ENCODE data around the gene RPS6KA2.

DNA sequence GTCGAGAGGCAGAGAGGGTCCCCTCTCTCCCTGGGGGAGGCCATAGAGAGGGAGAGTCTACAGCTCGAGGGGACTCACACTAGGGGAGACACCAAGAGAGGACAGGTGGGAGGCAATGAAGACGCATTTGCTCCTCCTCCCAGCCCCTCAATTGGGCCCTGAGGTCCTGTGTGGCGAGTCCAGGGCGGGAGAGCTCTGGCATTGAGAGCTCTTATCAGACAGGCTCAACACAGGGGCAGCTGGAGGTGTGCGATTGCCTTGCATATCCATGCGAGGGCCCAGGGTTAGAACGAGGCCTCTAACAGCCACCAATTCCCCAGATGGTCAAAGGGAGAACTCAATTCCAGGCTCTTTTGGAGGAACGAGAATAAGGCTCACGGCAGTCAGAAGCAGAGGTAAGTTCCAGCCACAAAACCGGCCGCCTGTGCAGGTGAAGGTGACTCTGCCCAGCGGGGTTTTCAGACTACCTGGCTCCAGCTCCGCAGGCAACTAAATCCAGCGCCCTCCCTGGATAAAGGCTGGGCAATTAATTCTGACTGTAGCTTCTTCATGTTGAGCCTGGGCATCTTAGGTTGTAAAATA, 150.3 kb downstream of the RPS6KA2 start:
- TF ChIP-seq, protein P1, sequence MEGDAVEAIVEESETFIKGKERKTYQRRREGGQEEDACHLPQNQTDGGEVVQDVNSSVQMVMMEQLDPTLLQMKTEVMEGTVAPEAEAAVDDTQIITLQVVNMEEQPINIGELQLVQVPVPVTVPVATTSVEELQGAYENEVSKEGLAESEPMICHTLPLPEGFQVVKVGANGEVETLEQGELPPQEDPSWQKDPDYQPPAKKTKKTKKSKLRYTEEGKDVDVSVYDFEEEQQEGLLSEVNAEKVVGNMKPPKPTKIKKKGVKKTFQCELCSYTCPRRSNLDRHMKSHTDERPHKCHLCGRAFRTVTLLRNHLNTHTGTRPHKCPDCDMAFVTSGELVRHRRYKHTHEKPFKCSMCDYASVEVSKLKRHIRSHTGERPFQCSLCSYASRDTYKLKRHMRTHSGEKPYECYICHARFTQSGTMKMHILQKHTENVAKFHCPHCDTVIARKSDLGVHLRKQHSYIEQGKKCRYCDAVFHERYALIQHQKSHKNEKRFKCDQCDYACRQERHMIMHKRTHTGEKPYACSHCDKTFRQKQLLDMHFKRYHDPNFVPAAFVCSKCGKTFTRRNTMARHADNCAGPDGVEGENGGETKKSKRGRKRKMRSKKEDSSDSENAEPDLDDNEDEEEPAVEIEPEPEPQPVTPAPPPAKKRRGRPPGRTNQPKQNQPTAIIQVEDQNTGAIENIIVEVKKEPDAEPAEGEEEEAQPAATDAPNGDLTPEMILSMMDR (IDR thresholded peaks at IDR 0.05; ENCODE audit: borderline replicate concordance, extremely low read depth, low read length, poor library complexity, severe bottlenecking): no peak
- no peak for TF ChIP-seq EZH2 (IDR thresholded peaks at IDR 0.05; ENCODE audit: borderline replicate concordance, low read depth, low read length, severe bottlenecking)
